Endodermal cell (in vitro differentiated cells): Measurements from ENCODE around the gene RSRC2. TPM values are rescaled to one million over a fixed set of nuclear protein-coding genes. Genes with fewer than 3 reads are reported as not detected.

Experiments used
- DNase-seq: peaks from one replicate; pipeline ENCODE4 v3.0.0-alpha.2; 2017
- H3K27ac ChIP-seq: 2 replicates; pipeline ENCODE4 v1.5.1; 2013; ENCODE audit warnings: mild to moderate bottlenecking, low read depth, low read length, moderate library complexity
- H3K27me3 ChIP-seq: 2 replicates; pipeline ENCODE4 v1.6.1; 2013; ENCODE audit warnings: mild to moderate bottlenecking, low read length, moderate library complexity; ENCODE audit not compliant: insufficient read depth, control insufficient read depth, poor library complexity, severe bottlenecking
- H3K36me3 ChIP-seq: 2 replicates; pipeline ENCODE4 v1.7.0; 2013; ENCODE audit warnings: mild to moderate bottlenecking, low read length, moderate library complexity; ENCODE audit not compliant: control insufficient read depth, insufficient read depth
- H3K4me1 ChIP-seq: one replicate; pipeline ENCODE4 v1.7.0; 2013; ENCODE audit warnings: low read length; ENCODE audit not compliant: control insufficient read depth, insufficient read depth
- H3K4me3 ChIP-seq: 2 replicates; pipeline ENCODE4 v1.5.1; 2013; ENCODE audit warnings: mild to moderate bottlenecking, low read length, moderate library complexity
- H3K9ac ChIP-seq: 2 replicates; pipeline ENCODE4 v1.6.1; 2013; ENCODE audit warnings: mild to moderate bottlenecking, low read length, moderate library complexity; ENCODE audit not compliant: poor library complexity, severe bottlenecking; ENCODE audit errors: extremely low read depth
- H3K9me3 ChIP-seq: 2 replicates; pipeline ENCODE4 v1.6.1; 2013; ENCODE audit warnings: mild to moderate bottlenecking, low read length, moderate library complexity; ENCODE audit not compliant: control insufficient read depth
- H3K27ac Mint-ChIP-seq: 2 replicates; pipeline ENCODE4 v1.8.0; 2020; ENCODE audit warnings: mixed read lengths
- H3K27me3 Mint-ChIP-seq: 2 replicates; pipeline ENCODE4 v1.8.0; 2021; ENCODE audit warnings: mild to moderate bottlenecking, mixed read lengths; ENCODE audit not compliant: insufficient read depth
- H3K36me3 Mint-ChIP-seq: 2 replicates; pipeline ENCODE4 v1.8.0; 2020; ENCODE audit warnings: low read depth, mixed read lengths
- H3K4me1 Mint-ChIP-seq: 2 replicates; pipeline ENCODE4 v1.8.0; 2020; ENCODE audit warnings: mixed read lengths
- H3K4me3 Mint-ChIP-seq: 2 replicates; pipeline ENCODE4 v1.8.0; 2020; ENCODE audit warnings: mild to moderate bottlenecking, moderate library complexity, mixed read lengths
- H3K9me3 Mint-ChIP-seq: 2 replicates; pipeline ENCODE4 v1.8.0; 2020; ENCODE audit warnings: mild to moderate bottlenecking, mixed read lengths
- CTCF ChIP-seq: fragments of 200-600 bp; sonication (generic); conservative IDR thresholded peaks from 2 replicates; pipeline ENCODE4 v1.5.0; 2021; ENCODE audit warnings: antibody characterized with exemption, mild to moderate bottlenecking
- WGBS, 2 experiments: methylation state at CpG; one replicate each; pipeline versions ENCODE4 v1.1.5 to v1.1.7; 2013; ENCODE audit warnings: missing lambda C conversion rate in 2 of 2, mixed read lengths in 1 of 2; ENCODE audit not compliant: insufficient coverage in 1 of 2, insufficient read length in 1 of 2; 5-methylcytosine and 5-hydroxymethylcytosine counted together
- total RNA-seq, 2 donors: library from RNA; stranded (reverse); fragmentation: NEBNext Ultra II Directional in 1 of 2; extraction: Animal tissue kit (Norgen Biotek cat#: 25700) in 1 of 2; gene quantifications; 2 replicates in 1 of 2; 3 replicates in 1 of 2; pipeline ENCODE4 v1.2.1, GENCODE V29; 2021

Gene RSRC2
- total RNA-seq, 2 donors from 2014 or later = 88.1 to 111 TPM

- no peaks in the 10 kb centered on the region for H3K27me3 ChIP-seq
- Mint-ChIP-seq H3K9me3 (no peaks in the 10 kb centered on the region), H3K27ac (no peak overlapping the region), H3K27me3 (no peaks in the 10 kb centered on the region), H3K4me1 (peaks cover 2% of the 10 kb centered on the region), H3K4me3 (no peak overlapping the region), H3K36me3 (peaks cover 78% of the 10 kb centered on the region)
- peak; percentile 40 for DNase-seq
- H3K27ac ChIP-seq = no peak overlapping the region
- H3K9me3 ChIP-seq = no peaks in the 10 kb centered on the region
- H3K36me3 ChIP-seq = peaks cover 76% of the 10 kb centered on the region
- H3K4me1 ChIP-seq = no peaks in the 10 kb centered on the region
- no peak for TF ChIP-seq CTCF
- 96% methylated on average over 8 to 11 of the region's 11 CpGs for WGBS, 2 experiments
- no peak overlapping the region for H3K4me3 ChIP-seq
- no peak overlapping the region for H3K9ac ChIP-seq
Measured at GRCh38 chr12:122505419-122506051, 21.2 kb downstream of the RSRC2 start.

GRCh38 chr12:122503783-122504590, 22.7 kb downstream of the RSRC2 start:
- no peak for TF ChIP-seq CTCF
- no peak overlapping the region for H3K27ac Mint-ChIP-seq
- peaks cover 7% of the 10 kb centered on the region for H3K4me1 Mint-ChIP-seq
- 90 to 100% methylated on average over 4 of the region's 6 CpGs for WGBS, 2 experiments
- H3K9me3 Mint-ChIP-seq = no peaks in the 10 kb centered on the region
- H3K9ac ChIP-seq = no peak overlapping the region
- H3K4me3 Mint-ChIP-seq = no peak overlapping the region
- no peaks in the 10 kb centered on the region for H3K27me3 ChIP-seq
- H3K36me3 ChIP-seq = peaks cover 61% of the 10 kb centered on the region
- H3K4me1 ChIP-seq = no peaks in the 10 kb centered on the region
- no peak overlapping the region for H3K27ac ChIP-seq
- H3K36me3 Mint-ChIP-seq = peaks cover 62% of the 10 kb centered on the region
- peak; percentile 51 for DNase-seq
- no peak overlapping the region for H3K4me3 ChIP-seq
- H3K27me3 Mint-ChIP-seq = no peaks in the 10 kb centered on the region
- no peaks in the 10 kb centered on the region for H3K9me3 ChIP-seq

GRCh38 chr12:122503147-122503751, 23.5 kb downstream of the RSRC2 start:
- Mint-ChIP-seq H3K27me3 (no peaks in the 10 kb centered on the region), H3K4me1 (peaks cover 11% of the 10 kb centered on the region), H3K27ac (no peak overlapping the region), H3K4me3 (no peak overlapping the region), H3K9me3 (no peaks in the 10 kb centered on the region), H3K36me3 (peaks cover 56% of the 10 kb centered on the region)
- no peak overlapping the region for H3K4me3 ChIP-seq
- no peaks in the 10 kb centered on the region for H3K4me1 ChIP-seq
- peaks cover 54% of the 10 kb centered on the region for H3K36me3 ChIP-seq
- DNase-seq = peak; percentile 55
- H3K9ac ChIP-seq = no peak overlapping the region
- TF ChIP-seq CTCF = no peak
- no peak overlapping the region for H3K27ac ChIP-seq
- H3K9me3 ChIP-seq = no peaks in the 10 kb centered on the region
- 94 to 96% methylated on average over 3 of the region's 3 CpGs for WGBS, 2 experiments
- no peaks in the 10 kb centered on the region for H3K27me3 ChIP-seq
